Spleen (tissue), 11 donors: ENCODE results near the gene NECTIN1. TPM values are rescaled to one million over a fixed set of nuclear protein-coding genes. Genes with fewer than 3 reads are reported as not detected.

Experiments
- DNase-seq: peaks from one replicate; pipeline ENCODE4 v3.0.0-alpha.2; 2020
- H3K27ac ChIP-seq, 8 donors: fragments of 200-600 bp; sonication (generic) in 7 of 8; 1 replicate in 4 of 8; 2 replicates in 4 of 8; pipeline versions ENCODE4 v1.5.0 to v1.8.0; 2016 to 2021; ENCODE audit warnings: inconsistent platforms in 4 of 8, mild to moderate bottlenecking in 4 of 8, moderate library complexity in 1 of 8
- H3K27me3 ChIP-seq, 7 donors: fragments of 200-600 bp; sonication (generic) in 6 of 7; replicated peaks in 1 of 7; 1 replicate in 4 of 7; 2 replicates in 3 of 7; pipeline versions ENCODE4 v1.5.0 to v1.8.0; 2016 to 2021; ENCODE audit warnings: inconsistent platforms in 3 of 7, mild to moderate bottlenecking in 1 of 7
- H3K36me3 ChIP-seq, 6 donors: fragments of 200-600 bp; sonication (generic) in 5 of 6; 1 replicate in 4 of 6; 2 replicates in 2 of 6; pipeline versions ENCODE4 v1.5.0 to v1.8.0; 2016 to 2021; ENCODE audit warnings: inconsistent platforms in 2 of 6
- H3K4me1 ChIP-seq, 6 donors: fragments of 200-600 bp; sonication (generic) in 5 of 6; 1 replicate in 3 of 6; 2 replicates in 3 of 6; pipeline versions ENCODE4 v1.5.0 to v1.8.0; 2016 to 2021; ENCODE audit warnings: inconsistent platforms in 3 of 6
- H3K4me3 ChIP-seq, 8 donors: fragments of 200-600 bp; sonication (generic) in 7 of 8; 1 replicate in 4 of 8; 2 replicates in 4 of 8; pipeline versions ENCODE4 v1.5.0 to v1.8.0; 2016 to 2021; ENCODE audit warnings: inconsistent platforms in 4 of 8, mild to moderate bottlenecking in 4 of 8, moderate library complexity in 2 of 8
- H3K9me3 ChIP-seq, 8 donors: fragments of 200-600 bp; sonication (generic) in 7 of 8; 1 replicate in 4 of 8; 2 replicates in 4 of 8; pipeline versions ENCODE4 v1.5.0 to v1.8.0; 2016 to 2021; ENCODE audit warnings: inconsistent platforms in 4 of 8
- CTCF ChIP-seq, 11 experiments: fragments of 200-600 bp in 7 of 11; fragments of 450-650 bp in 4 of 11; sonication (generic) in 4 of 11; IDR thresholded peaks in 8 of 11; conservative IDR thresholded peaks in 3 of 11; 1 replicate in 7 of 11; 2 replicates in 4 of 11; pipeline versions ENCODE4 v1.4.0 to v1.8.0; 2016 to 2021; ENCODE audit warnings: antibody characterized with exemption in 11 of 11, inconsistent platforms in 4 of 11, mild to moderate bottlenecking in 1 of 11
- POLR2A ChIP-seq, 3 donors: fragments of 450-650 bp; IDR thresholded peaks; one replicate each; pipeline ENCODE4 v1.5.1; 2017; ENCODE audit warnings: antibody characterized with exemption in 3 of 3, mild to moderate bottlenecking in 1 of 3
- POLR2AphosphoS5 ChIP-seq, 3 donors: sonication (generic); formaldehyde crosslinking; IDR thresholded peaks; one replicate each; pipeline ENCODE4 v1.5.1; 2017; ENCODE audit warnings: antibody characterized with exemption in 3 of 3
- intact Hi-C: fragments of 100-400 bp; cut with DNase I; formaldehyde crosslinking; loops from one replicate; pipeline ENCODE4 v1.15.0; 2023; ENCODE audit warnings: low total_unique reads
- polyA plus RNA-seq, 3 donors: library from polyadenylated mRNA; stranded (reverse); fragments of 200-250 nt; gene quantifications; one replicate each; pipeline ENCODE4 v1.2.1, GENCODE V29; 2013
- small RNA-seq, 4 donors: library from RNA; depleted of rRNA; stranded (forward); fragments of <200 nt; gene quantifications; one replicate each; pipeline ENCODE3, GENCODE V24; 2016
- total RNA-seq, 7 donors: library from RNA; depleted of rRNA in 3 of 7; stranded (reverse); fragments of >200 nt in 3 of 7; fragmentation: NEBNext Ultra II Directional in 4 of 7; extraction: Animal tissue kit (Norgen Biotek cat#: 25700) in 4 of 7; gene quantifications; one replicate each; pipeline versions ENCODE4 v1.1.0 to v1.2.1, GENCODE V29; 2016 to 2021
- donor health status: healthy with polysubstance abuse.
- donor health status: DM: no; HTN: no; CAD: no; lungs with moderate emphysema.
- donor health status: DM: no; HTN: no; CAD: no.
- donor health status: Bipolar disorder and iron deficiency.
- donor health status: healthy.
- donor health status: DM: no; HTN: no; CAD: no.
- donor health status: DM: yes; HTN: yes; CAD: no.

Gene NECTIN1
- total and polyA plus RNA-seq, 10 donors = 0.67 to 16.2 (median 5.8) TPM

- Histone ChIP-seq H3K4me3 (no peak overlapping the region), H3K36me3 (no peaks in the 10 kb centered on the region), H3K27me3 (peaks cover 0 to 65% (median 22%) of the 10 kb centered on the region in 7 donors), H3K4me1 (peaks cover 6 to 15% (median 14%) of the 10 kb centered on the region in 6 donors), H3K27ac (no peak overlapping the region), H3K9me3 (peaks cover 0 to 16% (median 6%) of the 10 kb centered on the region in 8 donors)
- TF ChIP-seq POLR2AphosphoS5 (IDR thresholded peaks at IDR 0.05) (no peak), POLR2A (IDR thresholded peaks at IDR 0.05) (no peak), CTCF (IDR thresholded peaks at IDR 0.05 in 8 of 11, conservative IDR thresholded peaks at IDR 0.05 in 3 of 11) (no peak)
- intact Hi-C loops = no loop called here
- no peak for DNase-seq
These were observed 140.0 kb downstream of the NECTIN1 start for GRCh38 chr11:119589001-119589400.

Small RNA genes within 50 kb of the gene (small RNA-seq; reads per million reads assigned to genes)
- 0 reads per million in 4 donors for gene RNU6-1123P
